Keratinocyte (primary cell): ENCODE results near the gene ZNF440.

Experiments used
- EZH2 ChIP-seq: IDR thresholded peaks from one replicate; pipeline ENCODE4 v1.6.1; 2012; ENCODE audit warnings: inconsistent platforms, mild to moderate bottlenecking, low read length, moderate library complexity
- TF ChIP-seq, protein P1 (sequence below), 3 experiments: IDR thresholded peaks in 1 of 3; conservative IDR thresholded peaks in 1 of 3; optimal IDR thresholded peaks in 1 of 3; 2 replicates in 2 of 3; 3 replicates in 1 of 3; pipeline versions ENCODE3 to v1.5.1; 2011; ENCODE audit warnings: low read length in 3 of 3, mild to moderate bottlenecking in 3 of 3, moderate library complexity in 2 of 3, control low read depth in 1 of 3, inconsistent platforms in 1 of 3; ENCODE audit not compliant: insufficient read depth in 2 of 3; ENCODE audit errors: extremely low read depth in 1 of 3

DNA sequence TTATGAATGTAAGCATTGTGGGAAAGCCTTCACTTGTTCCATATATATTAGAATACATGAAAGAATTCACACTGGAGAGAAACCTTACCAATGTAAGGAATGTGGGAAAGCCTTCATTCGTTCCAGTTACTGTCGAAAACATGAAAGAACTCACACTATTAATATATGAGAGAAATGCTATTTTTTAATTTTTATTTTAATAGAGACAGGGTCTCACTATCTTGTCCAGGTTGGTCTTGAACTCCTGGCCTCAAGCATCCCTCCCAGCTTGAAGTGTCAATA, 7.0 kb upstream of the ZNF440 start:
- TF ChIP-seq, protein P1, sequence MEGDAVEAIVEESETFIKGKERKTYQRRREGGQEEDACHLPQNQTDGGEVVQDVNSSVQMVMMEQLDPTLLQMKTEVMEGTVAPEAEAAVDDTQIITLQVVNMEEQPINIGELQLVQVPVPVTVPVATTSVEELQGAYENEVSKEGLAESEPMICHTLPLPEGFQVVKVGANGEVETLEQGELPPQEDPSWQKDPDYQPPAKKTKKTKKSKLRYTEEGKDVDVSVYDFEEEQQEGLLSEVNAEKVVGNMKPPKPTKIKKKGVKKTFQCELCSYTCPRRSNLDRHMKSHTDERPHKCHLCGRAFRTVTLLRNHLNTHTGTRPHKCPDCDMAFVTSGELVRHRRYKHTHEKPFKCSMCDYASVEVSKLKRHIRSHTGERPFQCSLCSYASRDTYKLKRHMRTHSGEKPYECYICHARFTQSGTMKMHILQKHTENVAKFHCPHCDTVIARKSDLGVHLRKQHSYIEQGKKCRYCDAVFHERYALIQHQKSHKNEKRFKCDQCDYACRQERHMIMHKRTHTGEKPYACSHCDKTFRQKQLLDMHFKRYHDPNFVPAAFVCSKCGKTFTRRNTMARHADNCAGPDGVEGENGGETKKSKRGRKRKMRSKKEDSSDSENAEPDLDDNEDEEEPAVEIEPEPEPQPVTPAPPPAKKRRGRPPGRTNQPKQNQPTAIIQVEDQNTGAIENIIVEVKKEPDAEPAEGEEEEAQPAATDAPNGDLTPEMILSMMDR (optimal IDR thresholded peaks at IDR 0.05 in 1 of 3, IDR thresholded peaks at IDR 0.05 in 1 of 3, conservative IDR thresholded peaks at IDR 0.05 in 1 of 3; ENCODE audit: extremely low read depth in 1 of 3, insufficient read depth in 2 of 3, low read length in 3 of 3): no peak
- TF ChIP-seq EZH2: no peak
